HepG2 (cell line): Measurements from ENCODE around the gene INTS1. TPM values are rescaled to one million over a fixed set of nuclear protein-coding genes. Genes with fewer than 3 reads are reported as not detected.
A peak's percentile ranks its signal among the peaks of the same experiment; 100 is the strongest.

ENCODE experiments used
- ATAC-seq: fragments of 200-7000 bp; cut with Tn5 transposase; 3 replicates; pipeline ENCODE4 v1.9.1; 2020; ENCODE audit warnings: mild to moderate bottlenecking, moderate library complexity
- BruUV-seq: library from RNA; stranded (reverse); fragments of 400-500 nt; replicated peaks from 2 replicates; lab custom pipeline; 2021; lab: Mats Ljungman, UMichigan
- CTCF ChIA-PET: fragments of 300-600 bp; formaldehyde crosslinking; extraction: SDS; loops from one replicate; lab custom pipeline; 2021; ENCODE audit warnings: low total read pairs, inconsistent platforms, low intra/inter-chr PET ratio; lab: Yijun Ruan, JAX
- POLR2A ChIA-PET: fragments of 350-600 bp; sonication (Branson Sonifier 250); formaldehyde crosslinking; loops from one replicate; lab custom pipeline; 2020; ENCODE audit warnings: antibody characterized with exemption, inconsistent platforms; lab: Yijun Ruan, JAX
- DNase-seq: peaks from one replicate; pipeline ENCODE4 v3.0.0-alpha.2; 2015; ENCODE audit warnings: low spot score
- FAIRE-seq: peaks from 3 replicates; lab custom pipeline; 2011; peaks lifted over from hg19 to GRCh38; lab: Jason Lieb, UNC
- H2AFZ ChIP-seq: one replicate; pipeline ENCODE4 v1.6.1; 2011; ENCODE audit warnings: low read length, inconsistent platforms
- H3K27ac ChIP-seq: fragments of 300-600 bp; 3 replicates; pipeline ENCODE4 v1.8.0; 2011; ENCODE audit warnings: mixed run types, mild to moderate bottlenecking, mixed read lengths, low read length, inconsistent platforms; ENCODE audit not compliant: insufficient read depth; ENCODE audit errors: extremely low read length
- H3K27me3 ChIP-seq, 2 experiments: fragments of 200-600 bp in 1 of 2; 2 replicates in 1 of 2; 3 replicates in 1 of 2; pipeline versions ENCODE4 v1.6.0 to v1.8.0; 2011; ENCODE audit warnings: low read length in 2 of 2, mild to moderate bottlenecking in 2 of 2, moderate library complexity in 2 of 2, inconsistent platforms in 1 of 2; ENCODE audit not compliant: insufficient read depth in 2 of 2, control insufficient read depth in 1 of 2
- H3K36me3 ChIP-seq, 2 experiments: fragments of 200-600 bp in 1 of 2; replicated peaks in 1 of 2; 2 replicates in 1 of 2; 3 replicates in 1 of 2; pipeline versions ENCODE4 v1.5.1 to v1.8.0; 2011; ENCODE audit warnings: low read length in 2 of 2, inconsistent platforms in 1 of 2; ENCODE audit not compliant: insufficient read depth in 2 of 2, control insufficient read depth in 1 of 2
- H3K4me1 ChIP-seq: 2 replicates; pipeline ENCODE4 v1.5.1; 2012; ENCODE audit warnings: low read length, inconsistent platforms; ENCODE audit not compliant: insufficient read depth
- H3K4me2 ChIP-seq: 2 replicates; pipeline ENCODE4 v1.6.0; 2011; ENCODE audit warnings: low read depth, low read length, inconsistent platforms
- H3K4me3 ChIP-seq, 3 experiments: fragments of 200-600 bp in 1 of 3; sonication (generic), shearing (Covaris generic) in 1 of 3; replicated peaks in 1 of 3; 2 replicates each; pipeline ENCODE4 v1.5.1; 2011 to 2016; ENCODE audit warnings: low read length in 3 of 3, inconsistent platforms in 2 of 3, low read depth in 2 of 3, mild to moderate bottlenecking in 2 of 3, control low read depth in 1 of 3, mixed read lengths in 1 of 3; ENCODE audit not compliant: insufficient read depth in 1 of 3
- H3K79me2 ChIP-seq: one replicate; pipeline ENCODE4 v1.6.1; 2011; ENCODE audit warnings: low read length, inconsistent platforms; ENCODE audit not compliant: insufficient read depth
- H3K9ac ChIP-seq: 2 replicates; pipeline ENCODE4 v1.6.0; 2011; ENCODE audit warnings: mild to moderate bottlenecking, low read depth, low read length, inconsistent platforms; ENCODE audit not compliant: insufficient read depth
- H3K9me3 ChIP-seq: 2 replicates; pipeline ENCODE4 v1.5.1; 2012; ENCODE audit warnings: mild to moderate bottlenecking, low read length
- H4K20me1 ChIP-seq: 2 replicates; pipeline ENCODE4 v1.6.0; 2011; ENCODE audit warnings: inconsistent platforms, mild to moderate bottlenecking, low read length, moderate library complexity; ENCODE audit not compliant: insufficient read depth
- CHCHD3 ChIP-seq: sonication (generic); formaldehyde crosslinking; IDR thresholded peaks from 2 replicates; pipeline ENCODE4 v1.8.0; 2022; ENCODE audit warnings: mild to moderate bottlenecking, missing genetic modification reagents, moderate library complexity
- FOXJ3 ChIP-seq: sonication (generic); formaldehyde crosslinking; IDR thresholded peaks from 2 replicates; pipeline ENCODE4 v1.4.0; 2020; ENCODE audit warnings: missing genetic modification reagents, mild to moderate bottlenecking, borderline replicate concordance
- GATAD2A ChIP-seq: IDR thresholded peaks from 2 replicates; pipeline ENCODE4 v1.6.1; 2016
- HDAC1 ChIP-seq: sonication (generic); formaldehyde crosslinking; IDR thresholded peaks from 2 replicates; pipeline ENCODE4 v1.5.1; 2020; ENCODE audit warnings: mild to moderate bottlenecking, missing genetic modification reagents
- KAT7 ChIP-seq: IDR thresholded peaks from 2 replicates; pipeline ENCODE4 v1.6.1; 2018; ENCODE audit warnings: borderline replicate concordance, missing compliant biosample characterization
- STAT5B ChIP-seq: sonication (generic); formaldehyde crosslinking; IDR thresholded peaks from 2 replicates; pipeline ENCODE4 v1.4.0; 2020; ENCODE audit warnings: missing genetic modification reagents
- ZMYM4 ChIP-seq: sonication (generic); formaldehyde crosslinking; IDR thresholded peaks from 2 replicates; pipeline ENCODE4 v1.8.1; 2023; ENCODE audit warnings: mild to moderate bottlenecking, missing genetic modification reagents
- ZNF616 ChIP-seq: sonication (generic); formaldehyde crosslinking; IDR thresholded peaks from 2 replicates; pipeline ENCODE4 v1.5.0; 2020; ENCODE audit warnings: low read depth, mild to moderate bottlenecking, missing genetic modification reagents
- ZNF768 ChIP-seq: sonication (generic); formaldehyde crosslinking; IDR thresholded peaks from 2 replicates; pipeline ENCODE4 v1.4.0; 2020; ENCODE audit warnings: missing genetic modification reagents
- WGBS: methylation state at CpG from one replicate; pipeline ENCODE4 v1.1.6; 2017; ENCODE audit warnings: low lambda C conversion rate; 5-methylcytosine and 5-hydroxymethylcytosine counted together
- in situ Hi-C: cut with HindIII; loops from 2 replicates; pipeline ENCODE4 v1.10.0; 2017; ENCODE audit warnings: low pct_unique_long_range_greater_than_20kb; ENCODE audit not compliant: extremely low pct_ligation_motif_present
- intact Hi-C: fragments of 100-400 bp; cut with micrococcal nuclease; formaldehyde crosslinking; loops from one replicate; pipeline ENCODE4 v1.10.0; 2022; ENCODE audit not compliant: unreplicated experiment
- polyA plus RNA-seq, 8 experiments: library from polyadenylated mRNA; depleted of rRNA in 3 of 8; stranded (reverse) in 7 of 8; unstranded in 1 of 8; fragments of >200 nt; fragmentation: Illumina TruSeq in 4 of 8; extraction: Trizol in 4 of 8; gene quantifications; 2 replicates each; pipeline versions ENCODE4 v1.2.1 to v1.2.3, GENCODE V29; 2011 to 2016; ENCODE audit warnings: low read depth in 4 of 8, missing spikeins in 1 of 8, mixed read lengths in 1 of 8; ENCODE audit not compliant: insufficient read depth in 1 of 8
- total RNA-seq, 5 experiments: library from RNA; depleted of rRNA; stranded (reverse); fragments of >200 nt; fragmentation: Illumina TruSeq; extraction: Trizol; gene quantifications; 2 replicates each; pipeline ENCODE4 v1.2.3, GENCODE V29; 2016; ENCODE audit warnings: low read depth in 1 of 5
- TF ChIP-seq, protein P1 (sequence below): sonication (generic); formaldehyde crosslinking; conservative IDR thresholded peaks from 2 replicates; pipeline ENCODE4 v1.4.0; 2020; ENCODE audit warnings: missing genetic modification reagents
- TF ChIP-seq, protein P2 (sequence below): sonication (generic); formaldehyde crosslinking; IDR thresholded peaks from 2 replicates; pipeline ENCODE4 v1.5.0; 2020; ENCODE audit warnings: missing genetic modification reagents
- TF ChIP-seq, protein P3 (sequence below): sonication (generic); formaldehyde crosslinking; IDR thresholded peaks from 2 replicates; pipeline ENCODE4 v1.5.0; 2020; ENCODE audit warnings: mild to moderate bottlenecking, missing genetic modification reagents, borderline replicate concordance
- TF ChIP-seq, protein P4 (sequence below): sonication (generic); formaldehyde crosslinking; IDR thresholded peaks from 2 replicates; pipeline ENCODE4 v1.8.0; 2022; ENCODE audit warnings: mild to moderate bottlenecking, missing genetic modification reagents, moderate library complexity

The INTS1 gene
- total and polyA plus RNA-seq, 2 of the 13 experiments (the other 11 are each of a cell fraction or from before 2014, with no cell fraction given) = 13.7 to 29.0 TPM

DNA sequence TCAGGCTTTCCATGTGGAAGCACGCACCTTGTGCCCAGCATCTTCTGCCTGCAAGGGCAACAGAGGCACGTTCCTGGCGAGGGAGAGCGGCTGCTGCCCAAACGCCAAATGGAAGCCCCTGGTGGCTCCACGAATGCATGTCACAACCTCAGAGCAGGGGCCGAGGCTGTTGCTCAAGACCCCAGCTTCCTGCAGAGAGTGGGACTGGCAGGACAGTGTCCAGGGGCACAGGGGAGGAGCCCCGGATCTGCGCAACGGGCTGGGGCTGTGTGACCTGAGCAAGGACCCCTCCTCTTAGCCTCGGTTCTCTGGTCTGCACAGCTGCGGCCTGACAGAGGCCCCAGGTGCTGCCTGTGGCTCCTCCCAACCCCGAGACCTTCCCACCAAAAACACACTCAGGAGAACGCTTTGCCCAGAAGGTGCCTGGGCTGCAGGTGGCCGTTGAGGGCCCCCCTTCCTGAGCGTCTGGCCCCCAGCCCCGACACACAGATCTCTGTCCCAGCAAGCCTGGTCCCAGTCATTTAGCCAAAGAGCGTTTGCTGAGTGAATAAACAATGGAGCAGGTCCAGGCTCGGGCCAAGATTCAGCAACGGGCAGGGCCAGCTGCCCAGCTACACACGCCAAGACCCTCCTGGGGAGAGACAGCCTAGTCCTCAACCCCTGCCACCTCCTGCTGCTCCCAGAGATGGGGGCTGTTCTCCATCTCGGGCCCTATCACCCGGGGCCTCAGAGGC is 46.1 kb downstream of the INTS1 start (continued):
- TF ChIP-seq HDAC1 (peak; percentile 12), GATAD2A (CRISPR knock-in tag) (0 out of 2 replicates have a peak, but pooled peaks have one; percentile 43)

DNA sequence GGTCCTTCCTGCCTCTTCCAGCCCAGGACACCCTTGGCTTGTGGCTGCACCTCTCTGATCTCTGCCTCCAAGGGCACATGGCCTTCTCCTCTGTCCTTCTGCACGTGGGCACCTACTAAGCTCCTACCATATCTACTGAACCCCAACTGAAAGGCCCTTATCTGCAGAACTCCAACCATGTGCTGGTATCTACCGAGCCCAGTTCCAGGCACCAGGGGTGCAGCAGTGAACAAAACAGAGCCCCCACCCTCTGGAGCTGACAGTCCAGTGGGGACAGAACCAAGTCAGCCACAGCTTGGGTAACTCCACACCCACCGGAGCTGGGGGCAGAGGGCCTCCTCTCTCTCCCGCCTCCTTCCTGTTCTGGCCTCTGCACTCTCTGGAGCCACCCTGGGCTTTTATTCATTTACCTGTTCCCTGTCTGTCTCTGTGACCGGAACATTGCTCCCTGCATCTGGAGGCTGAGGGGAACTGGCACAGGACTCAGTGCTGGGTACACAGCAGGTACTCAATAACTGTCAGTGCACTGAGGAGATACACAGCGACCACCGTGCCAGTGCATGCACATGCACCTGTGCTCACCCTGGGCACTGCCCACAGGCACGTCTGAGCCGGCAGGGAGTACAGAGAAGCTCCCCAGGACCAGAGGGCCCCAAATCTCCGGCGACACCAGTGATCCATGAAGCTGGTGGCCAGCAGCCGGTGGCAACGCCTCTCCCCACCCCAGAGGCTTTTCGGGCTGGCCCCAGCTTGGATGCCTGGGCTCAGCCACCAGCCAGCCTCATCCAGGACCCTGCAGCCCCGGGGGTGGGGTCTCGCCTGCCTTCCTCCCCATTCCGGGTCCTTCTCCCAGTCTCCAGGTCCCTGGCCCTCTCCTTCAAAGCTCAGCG is 46.9 kb downstream of the INTS1 start:
- in situ Hi-C loops (no loop called here), intact Hi-C loops (loop anchor here (5.0 kb wide), 1 partner anchor 640 kb away; no protein-coding TSS in a partner anchor)
- ChIA-PET CTCF (no interaction called here), POLR2A (interaction anchor here (1.4 to 2.7 kb wide), 3 partner anchors 9 to 99 kb away, joined by 6 to 13 read pairs (median 10); partner anchors contain the start of gene TMEM184A)
- no peak overlapping the region for H2AFZ ChIP-seq
- no peaks in the 10 kb centered on the region for H3K36me3 ChIP-seq
- peak overlapping the region; percentile 75 for H3K9ac ChIP-seq
- 2% methylated on average over 6 of the region's 18 CpGs for WGBS
- peak overlapping the region; percentile 64 for H3K27ac ChIP-seq
- H3K27me3 ChIP-seq = no peaks in the 10 kb centered on the region
- H3K4me3 ChIP-seq = peak overlapping the region; percentile 85 to 86 (median 86)
- no peaks in the 10 kb centered on the region for H3K9me3 ChIP-seq
- no peaks in the 10 kb centered on the region for H4K20me1 ChIP-seq
- H3K4me1 ChIP-seq = peaks cover 76% of the 10 kb centered on the region
- DNase-seq (peak; percentile 60), FAIRE-seq (peak; percentile 74), ATAC-seq (peak; percentile 31)
- H3K4me2 ChIP-seq = peak overlapping the region; percentile 95
- peaks cover 28% of the 10 kb centered on the region for H3K79me2 ChIP-seq
- no TSS peak for BruUV-seq
- TF ChIP-seq, protein P1, sequence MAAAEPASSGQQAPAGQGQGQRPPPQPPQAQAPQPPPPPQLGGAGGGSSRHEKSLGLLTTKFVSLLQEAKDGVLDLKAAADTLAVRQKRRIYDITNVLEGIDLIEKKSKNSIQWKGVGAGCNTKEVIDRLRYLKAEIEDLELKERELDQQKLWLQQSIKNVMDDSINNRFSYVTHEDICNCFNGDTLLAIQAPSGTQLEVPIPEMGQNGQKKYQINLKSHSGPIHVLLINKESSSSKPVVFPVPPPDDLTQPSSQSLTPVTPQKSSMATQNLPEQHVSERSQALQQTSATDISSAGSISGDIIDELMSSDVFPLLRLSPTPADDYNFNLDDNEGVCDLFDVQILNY = no peak
- TF ChIP-seq CHCHD3 (no peak), FOXJ3 (CRISPR knock-in tag) (no peak), STAT5B (no peak), ZMYM4 (CRISPR knock-in tag) (peak; percentile 19; the same call in 1 of the 2 replicates), ZNF616 (CRISPR knock-in tag) (0 out of 2 replicates have a peak, but pooled peaks have one; percentile 57), ZNF768 (peak; percentile 77), GATAD2A (CRISPR knock-in tag) (peak; percentile 31; the same call in 1 of the 2 replicates), KAT7 (no peak)
- TF ChIP-seq, protein P2, sequence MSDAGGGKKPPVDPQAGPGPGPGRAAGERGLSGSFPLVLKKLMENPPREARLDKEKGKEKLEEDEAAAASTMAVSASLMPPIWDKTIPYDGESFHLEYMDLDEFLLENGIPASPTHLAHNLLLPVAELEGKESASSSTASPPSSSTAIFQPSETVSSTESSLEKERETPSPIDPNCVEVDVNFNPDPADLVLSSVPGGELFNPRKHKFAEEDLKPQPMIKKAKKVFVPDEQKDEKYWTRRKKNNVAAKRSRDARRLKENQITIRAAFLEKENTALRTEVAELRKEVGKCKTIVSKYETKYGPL (CRISPR knock-in tag) = no peak
- TF ChIP-seq, protein P3, sequence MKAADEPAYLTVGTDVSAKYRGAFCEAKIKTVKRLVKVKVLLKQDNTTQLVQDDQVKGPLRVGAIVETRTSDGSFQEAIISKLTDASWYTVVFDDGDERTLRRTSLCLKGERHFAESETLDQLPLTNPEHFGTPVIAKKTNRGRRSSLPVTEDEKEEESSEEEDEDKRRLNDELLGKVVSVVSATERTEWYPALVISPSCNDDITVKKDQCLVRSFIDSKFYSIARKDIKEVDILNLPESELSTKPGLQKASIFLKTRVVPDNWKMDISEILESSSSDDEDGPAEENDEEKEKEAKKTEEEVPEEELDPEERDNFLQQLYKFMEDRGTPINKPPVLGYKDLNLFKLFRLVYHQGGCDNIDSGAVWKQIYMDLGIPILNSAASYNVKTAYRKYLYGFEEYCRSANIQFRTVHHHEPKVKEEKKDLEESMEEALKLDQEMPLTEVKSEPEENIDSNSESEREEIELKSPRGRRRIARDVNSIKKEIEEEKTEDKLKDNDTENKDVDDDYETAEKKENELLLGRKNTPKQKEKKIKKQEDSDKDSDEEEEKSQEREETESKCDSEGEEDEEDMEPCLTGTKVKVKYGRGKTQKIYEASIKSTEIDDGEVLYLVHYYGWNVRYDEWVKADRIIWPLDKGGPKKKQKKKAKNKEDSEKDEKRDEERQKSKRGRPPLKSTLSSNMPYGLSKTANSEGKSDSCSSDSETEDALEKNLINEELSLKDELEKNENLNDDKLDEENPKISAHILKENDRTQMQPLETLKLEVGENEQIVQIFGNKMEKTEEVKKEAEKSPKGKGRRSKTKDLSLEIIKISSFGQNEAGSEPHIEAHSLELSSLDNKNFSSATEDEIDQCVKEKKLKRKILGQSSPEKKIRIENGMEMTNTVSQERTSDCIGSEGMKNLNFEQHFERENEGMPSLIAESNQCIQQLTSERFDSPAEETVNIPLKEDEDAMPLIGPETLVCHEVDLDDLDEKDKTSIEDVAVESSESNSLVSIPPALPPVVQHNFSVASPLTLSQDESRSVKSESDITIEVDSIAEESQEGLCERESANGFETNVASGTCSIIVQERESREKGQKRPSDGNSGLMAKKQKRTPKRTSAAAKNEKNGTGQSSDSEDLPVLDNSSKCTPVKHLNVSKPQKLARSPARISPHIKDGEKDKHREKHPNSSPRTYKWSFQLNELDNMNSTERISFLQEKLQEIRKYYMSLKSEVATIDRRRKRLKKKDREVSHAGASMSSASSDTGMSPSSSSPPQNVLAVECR (CRISPR knock-in tag) = peak; percentile 52; the same call in 1 of the 2 replicates
- TF ChIP-seq, protein P4, sequence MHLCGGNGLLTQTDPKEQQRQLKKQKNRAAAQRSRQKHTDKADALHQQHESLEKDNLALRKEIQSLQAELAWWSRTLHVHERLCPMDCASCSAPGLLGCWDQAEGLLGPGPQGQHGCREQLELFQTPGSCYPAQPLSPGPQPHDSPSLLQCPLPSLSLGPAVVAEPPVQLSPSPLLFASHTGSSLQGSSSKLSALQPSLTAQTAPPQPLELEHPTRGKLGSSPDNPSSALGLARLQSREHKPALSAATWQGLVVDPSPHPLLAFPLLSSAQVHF = no peak
